ENCODE measurements around the gene SEMA3F.

DNA sequence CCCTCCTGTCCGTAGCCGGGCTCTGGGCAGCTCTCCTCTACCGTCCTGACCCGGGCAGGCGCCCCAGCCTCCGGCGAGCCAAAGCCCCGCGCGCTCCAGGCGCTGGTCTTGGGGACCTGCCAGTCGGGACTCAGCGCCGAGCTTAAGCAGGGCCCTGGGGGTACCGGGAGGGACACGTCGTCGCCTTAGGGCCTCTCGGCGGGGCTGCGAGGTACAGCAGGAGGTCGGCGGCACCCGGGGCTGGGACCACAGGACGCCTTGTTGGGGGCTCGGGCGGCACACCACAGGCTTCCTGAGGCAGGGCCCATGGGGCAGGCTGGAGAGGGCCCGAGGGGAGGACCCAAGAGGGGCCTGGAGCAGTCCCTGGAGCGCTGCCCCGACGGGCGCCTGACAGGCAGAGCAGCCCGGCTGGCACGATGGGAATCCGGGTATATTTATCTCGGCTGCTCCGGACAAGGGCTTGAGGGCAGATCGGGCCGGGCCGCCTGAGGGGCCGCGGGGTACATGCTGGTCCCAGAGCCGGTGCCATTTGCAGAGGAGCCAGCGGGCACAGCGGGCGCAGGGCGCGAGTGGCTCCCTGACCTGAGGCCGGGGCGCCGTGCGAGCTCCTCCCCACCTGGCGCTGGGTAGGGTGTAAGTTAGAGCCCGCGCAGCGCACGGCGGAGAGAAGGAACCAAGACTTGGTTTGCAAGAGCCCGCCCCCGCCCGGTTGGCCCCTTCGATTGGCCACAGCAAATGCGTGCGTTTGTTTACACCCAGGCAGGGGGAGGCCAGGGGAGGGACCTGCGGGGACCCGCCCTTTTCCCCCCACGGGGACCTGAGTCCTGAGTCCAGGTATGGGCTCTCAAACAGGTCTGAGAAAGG is 50.5 kb downstream of the SEMA3F start:
- no peak for TF ChIP-seq EZH2 (optimal IDR thresholded peaks at IDR 0.05; ENCODE audit: low read depth, low read length)
- TF ChIP-seq, protein P1, sequence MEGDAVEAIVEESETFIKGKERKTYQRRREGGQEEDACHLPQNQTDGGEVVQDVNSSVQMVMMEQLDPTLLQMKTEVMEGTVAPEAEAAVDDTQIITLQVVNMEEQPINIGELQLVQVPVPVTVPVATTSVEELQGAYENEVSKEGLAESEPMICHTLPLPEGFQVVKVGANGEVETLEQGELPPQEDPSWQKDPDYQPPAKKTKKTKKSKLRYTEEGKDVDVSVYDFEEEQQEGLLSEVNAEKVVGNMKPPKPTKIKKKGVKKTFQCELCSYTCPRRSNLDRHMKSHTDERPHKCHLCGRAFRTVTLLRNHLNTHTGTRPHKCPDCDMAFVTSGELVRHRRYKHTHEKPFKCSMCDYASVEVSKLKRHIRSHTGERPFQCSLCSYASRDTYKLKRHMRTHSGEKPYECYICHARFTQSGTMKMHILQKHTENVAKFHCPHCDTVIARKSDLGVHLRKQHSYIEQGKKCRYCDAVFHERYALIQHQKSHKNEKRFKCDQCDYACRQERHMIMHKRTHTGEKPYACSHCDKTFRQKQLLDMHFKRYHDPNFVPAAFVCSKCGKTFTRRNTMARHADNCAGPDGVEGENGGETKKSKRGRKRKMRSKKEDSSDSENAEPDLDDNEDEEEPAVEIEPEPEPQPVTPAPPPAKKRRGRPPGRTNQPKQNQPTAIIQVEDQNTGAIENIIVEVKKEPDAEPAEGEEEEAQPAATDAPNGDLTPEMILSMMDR (IDR thresholded peaks at IDR 0.05; ENCODE audit: low read length), result no peak
- TF ChIP-seq EZH2phosphoT487 (IDR thresholded peaks at IDR 0.05; ENCODE audit: low read length), result no peak
